OCI-LY1 (cell line): ENCODE measurements around the gene HECW1.

Source experiments
- H2AFZ ChIP-seq: fragments of 200-600 bp; sonication (generic), shearing (Covaris generic); 2 replicates; pipeline ENCODE4 v1.6.0; 2014; ENCODE audit warnings: antibody characterized with exemption, mild to moderate bottlenecking, low read length
- H3F3A ChIP-seq: fragments of 200-600 bp; sonication (generic), shearing (Covaris generic); 2 replicates; pipeline ENCODE4 v1.6.0; 2014; ENCODE audit warnings: mild to moderate bottlenecking, antibody characterized with exemption, low read length, moderate library complexity; ENCODE audit not compliant: insufficient read depth
- H3K27ac ChIP-seq: fragments of 200-600 bp; sonication (generic); 2 replicates; pipeline ENCODE4 v1.5.1; 2014; ENCODE audit warnings: low read length, mixed run types, mild to moderate bottlenecking, low read depth; ENCODE audit not compliant: poor library complexity, severe bottlenecking
- H3K27me3 ChIP-seq: fragments of 200-600 bp; sonication (generic); 2 replicates; pipeline ENCODE4 v1.6.0; 2014; ENCODE audit warnings: antibody characterized with exemption, mild to moderate bottlenecking, low read length, moderate library complexity; ENCODE audit not compliant: insufficient read depth
- H3K36me3 ChIP-seq: fragments of 200-600 bp; sonication (generic); 2 replicates; pipeline ENCODE4 v1.6.1; 2014; ENCODE audit warnings: mild to moderate bottlenecking, antibody characterized with exemption, low read length, moderate library complexity, mixed read lengths; ENCODE audit not compliant: insufficient read depth
- H3K4me1 ChIP-seq: fragments of 200-600 bp; sonication (generic); 2 replicates; pipeline ENCODE4 v1.5.1; 2014; ENCODE audit warnings: mild to moderate bottlenecking, low read length, moderate library complexity; ENCODE audit not compliant: insufficient read depth, severe bottlenecking
- H3K4me2 ChIP-seq: fragments of 200-600 bp; sonication (generic), shearing (Covaris generic); 2 replicates; pipeline ENCODE4 v1.6.1; 2014; ENCODE audit warnings: low read length
- H3K4me3 ChIP-seq: fragments of 200-600 bp; sonication (generic); 2 replicates; pipeline ENCODE4 v1.5.1; 2014; ENCODE audit warnings: low read length, low read depth, mild to moderate bottlenecking, mixed read lengths; ENCODE audit not compliant: poor library complexity, severe bottlenecking
- H3K79me2 ChIP-seq: fragments of 200-600 bp; shearing (Covaris generic); 2 replicates; pipeline ENCODE4 v1.6.1; 2016; ENCODE audit warnings: mixed run types, low read length, mixed read lengths; ENCODE audit not compliant: insufficient read depth
- H3K9ac ChIP-seq: fragments of 200-600 bp; sonication (generic), shearing (Covaris generic); 2 replicates; pipeline ENCODE4 v1.6.1; 2014; ENCODE audit warnings: mild to moderate bottlenecking, low read length, mixed read lengths
- H3K9me2 ChIP-seq: fragments of 200-600 bp; sonication (generic), shearing (Covaris generic); 2 replicates; pipeline ENCODE4 v1.6.1; 2014; ENCODE audit warnings: low read depth, mild to moderate bottlenecking, low read length, mixed read lengths
- H3K9me3 ChIP-seq: fragments of 200-600 bp; shearing (Covaris generic); 2 replicates; pipeline ENCODE4 v1.6.1; 2014; ENCODE audit warnings: low read length, mixed read lengths
- H4K20me1 ChIP-seq: fragments of 200-600 bp; sonication (generic), shearing (Covaris generic); 2 replicates; pipeline ENCODE4 v1.6.0; 2016; ENCODE audit warnings: mild to moderate bottlenecking, low read length; ENCODE audit not compliant: insufficient read depth
- CTCF ChIP-seq: fragments of 200-600 bp; sonication (generic), shearing (Covaris generic); IDR thresholded peaks from 2 replicates; pipeline ENCODE4 v1.5.1; 2017; ENCODE audit warnings: mild to moderate bottlenecking, antibody characterized with exemption, low read length, moderate library complexity, mixed read lengths
- EZH2 ChIP-seq: fragments of 200-600 bp; sonication (generic), shearing (Covaris generic); IDR thresholded peaks from 2 replicates; pipeline ENCODE4 v1.8.0; 2017; ENCODE audit warnings: borderline replicate concordance, mixed run types, mild to moderate bottlenecking, antibody characterized with exemption, low read length, moderate library complexity, mixed read lengths

Gene HECW1

GRCh38 chr7:43379210-43379609 is 266.8 kb downstream of the HECW1 start:
- Histone ChIP-seq H2AFZ (no peak overlapping the region), H3K9ac (no peak overlapping the region), H3K9me3 (no peaks in the 10 kb centered on the region), H3K9me2 (no peaks in the 10 kb centered on the region), H3K27me3 (0 out of 2 replicates have a peak, but pooled peaks cover 3% of the 10 kb centered on the region), H3K79me2 (no peaks in the 10 kb centered on the region), H3K4me2 (no peak overlapping the region), H3K27ac (no peak overlapping the region), H3K4me1 (no peaks in the 10 kb centered on the region), H3K4me3 (no peak overlapping the region), H3F3A (no peaks in the 10 kb centered on the region), H3K36me3 (no peaks in the 10 kb centered on the region), H4K20me1 (no peaks in the 10 kb centered on the region)
- no peak for TF ChIP-seq CTCF
- TF ChIP-seq EZH2: no peak

- Histone ChIP-seq H3K9me3 (no peaks in the 10 kb centered on the region), H3K36me3 (no peaks in the 10 kb centered on the region), H3K27ac (no peak overlapping the region), H3K9me2 (no peaks in the 10 kb centered on the region), H3F3A (no peaks in the 10 kb centered on the region), H3K4me1 (no peaks in the 10 kb centered on the region), H3K4me3 (no peak overlapping the region), H4K20me1 (no peaks in the 10 kb centered on the region), H3K27me3 (no peaks in the 10 kb centered on the region; the same call in 1 of the 2 replicates), H3K79me2 (no peaks in the 10 kb centered on the region), H2AFZ (no peak overlapping the region), H3K9ac (no peak overlapping the region), H3K4me2 (no peak overlapping the region)
- TF ChIP-seq CTCF (no peak), EZH2 (no peak)
These were observed 272.3 kb downstream of the HECW1 start for GRCh38 chr7:43384616-43385308.

GRCh38 chr7:43385309-43385680 is 272.8 kb downstream of the HECW1 start:
- H3K36me3 ChIP-seq: no peaks in the 10 kb centered on the region
- no peaks in the 10 kb centered on the region for H3K4me1 ChIP-seq
- H3K9me3 ChIP-seq: no peaks in the 10 kb centered on the region
- H3K27me3 ChIP-seq: no peaks in the 10 kb centered on the region; the same call in 1 of the 2 replicates
- H3K9ac ChIP-seq: no peak overlapping the region
- no peak overlapping the region for H3K4me2 ChIP-seq
- no peak overlapping the region for H3K4me3 ChIP-seq
- no peak overlapping the region for H2AFZ ChIP-seq
- no peak for TF ChIP-seq EZH2
- no peak for TF ChIP-seq CTCF
- H4K20me1 ChIP-seq: no peaks in the 10 kb centered on the region
- no peaks in the 10 kb centered on the region for H3F3A ChIP-seq
- H3K79me2 ChIP-seq: no peaks in the 10 kb centered on the region
- no peak overlapping the region for H3K27ac ChIP-seq
- no peaks in the 10 kb centered on the region for H3K9me2 ChIP-seq
